Neural cell (in vitro differentiated cells): ENCODE results near the gene DPF3.

Experiments
- CTCF ChIP-seq: fragments of 450-650 bp; IDR thresholded peaks from 2 replicates; pipeline ENCODE4 v1.5.1; 2014; ENCODE audit warnings: antibody characterized with exemption, mild to moderate bottlenecking, moderate library complexity; ENCODE audit not compliant: poor library complexity, severe bottlenecking
- EP300 ChIP-seq: fragments of 450-650 bp; conservative IDR thresholded peaks from 2 replicates; pipeline ENCODE4 v1.6.1; 2014; ENCODE audit warnings: antibody characterized with exemption, mild to moderate bottlenecking, moderate library complexity; ENCODE audit not compliant: poor library complexity, severe bottlenecking
- EZH2 ChIP-seq: fragments of 200-600, 300-800 bp; shearing (Covaris generic), sonication (generic); IDR thresholded peaks from 2 replicates; pipeline ENCODE4 v1.6.1; 2014; ENCODE audit warnings: antibody characterized with exemption, low read length, borderline replicate concordance, mild to moderate bottlenecking; ENCODE audit not compliant: insufficient read depth, poor library complexity, severe bottlenecking
- POLR2AphosphoS5 ChIP-seq: IDR thresholded peaks from 2 replicates; pipeline ENCODE4 v1.6.1; 2012
- RAD21 ChIP-seq: fragments of 450-650 bp; conservative IDR thresholded peaks from 2 replicates; pipeline ENCODE4 v1.6.1; 2014; ENCODE audit warnings: antibody characterized with exemption, mild to moderate bottlenecking, moderate library complexity
- SMC3 ChIP-seq: fragments of 450-650 bp; conservative IDR thresholded peaks from 2 replicates; pipeline ENCODE4 v1.6.1; 2014; ENCODE audit warnings: antibody characterized with exemption, mild to moderate bottlenecking, moderate library complexity; ENCODE audit not compliant: poor library complexity
- TF ChIP-seq, protein P1 (sequence below): IDR thresholded peaks from 2 replicates; pipeline ENCODE4 v1.6.1; 2012; ENCODE audit warnings: borderline replicate concordance

- TF ChIP-seq CTCF (no peak), RAD21 (no peak), POLR2AphosphoS5 (no peak), EZH2 (no peak), SMC3 (no peak), EP300 (no peak)
- TF ChIP-seq, protein P1, sequence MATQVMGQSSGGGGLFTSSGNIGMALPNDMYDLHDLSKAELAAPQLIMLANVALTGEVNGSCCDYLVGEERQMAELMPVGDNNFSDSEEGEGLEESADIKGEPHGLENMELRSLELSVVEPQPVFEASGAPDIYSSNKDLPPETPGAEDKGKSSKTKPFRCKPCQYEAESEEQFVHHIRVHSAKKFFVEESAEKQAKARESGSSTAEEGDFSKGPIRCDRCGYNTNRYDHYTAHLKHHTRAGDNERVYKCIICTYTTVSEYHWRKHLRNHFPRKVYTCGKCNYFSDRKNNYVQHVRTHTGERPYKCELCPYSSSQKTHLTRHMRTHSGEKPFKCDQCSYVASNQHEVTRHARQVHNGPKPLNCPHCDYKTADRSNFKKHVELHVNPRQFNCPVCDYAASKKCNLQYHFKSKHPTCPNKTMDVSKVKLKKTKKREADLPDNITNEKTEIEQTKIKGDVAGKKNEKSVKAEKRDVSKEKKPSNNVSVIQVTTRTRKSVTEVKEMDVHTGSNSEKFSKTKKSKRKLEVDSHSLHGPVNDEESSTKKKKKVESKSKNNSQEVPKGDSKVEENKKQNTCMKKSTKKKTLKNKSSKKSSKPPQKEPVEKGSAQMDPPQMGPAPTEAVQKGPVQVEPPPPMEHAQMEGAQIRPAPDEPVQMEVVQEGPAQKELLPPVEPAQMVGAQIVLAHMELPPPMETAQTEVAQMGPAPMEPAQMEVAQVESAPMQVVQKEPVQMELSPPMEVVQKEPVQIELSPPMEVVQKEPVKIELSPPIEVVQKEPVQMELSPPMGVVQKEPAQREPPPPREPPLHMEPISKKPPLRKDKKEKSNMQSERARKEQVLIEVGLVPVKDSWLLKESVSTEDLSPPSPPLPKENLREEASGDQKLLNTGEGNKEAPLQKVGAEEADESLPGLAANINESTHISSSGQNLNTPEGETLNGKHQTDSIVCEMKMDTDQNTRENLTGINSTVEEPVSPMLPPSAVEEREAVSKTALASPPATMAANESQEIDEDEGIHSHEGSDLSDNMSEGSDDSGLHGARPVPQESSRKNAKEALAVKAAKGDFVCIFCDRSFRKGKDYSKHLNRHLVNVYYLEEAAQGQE, result no peak
Observed at GRCh38 chr14:72850360-72850759, 43.5 kb downstream of the DPF3 start.
